HUES6 (cell line): Measurements from ENCODE around the gene PXN.

Experiments used
- H3K27ac ChIP-seq: 2 replicates; pipeline ENCODE4 v1.7.0; 2013; ENCODE audit warnings: low read depth, mild to moderate bottlenecking, low read length, inconsistent platforms
- H3K27me3 ChIP-seq: 2 replicates; pipeline ENCODE4 v1.6.1; 2013; ENCODE audit warnings: low read length; ENCODE audit not compliant: control insufficient read depth, insufficient read depth
- H3K36me3 ChIP-seq: 2 replicates; pipeline ENCODE4 v1.6.1; 2013; ENCODE audit warnings: low read length; ENCODE audit not compliant: control insufficient read depth, insufficient read depth
- H3K4me1 ChIP-seq: 2 replicates; pipeline ENCODE4 v1.6.1; 2013; ENCODE audit warnings: low read length; ENCODE audit not compliant: control insufficient read depth, insufficient read depth
- H3K4me3 ChIP-seq: 2 replicates; pipeline ENCODE4 v1.5.1; 2013; ENCODE audit warnings: low read depth, low read length
- H3K9ac ChIP-seq: one replicate; pipeline ENCODE4 v1.6.1; 2013; ENCODE audit warnings: mild to moderate bottlenecking, low read length
- H3K9me3 ChIP-seq: 2 replicates; pipeline ENCODE4 v1.6.1; 2013; ENCODE audit warnings: low read depth, low read length; ENCODE audit not compliant: control insufficient read depth, insufficient read depth

The PXN gene

DNA sequence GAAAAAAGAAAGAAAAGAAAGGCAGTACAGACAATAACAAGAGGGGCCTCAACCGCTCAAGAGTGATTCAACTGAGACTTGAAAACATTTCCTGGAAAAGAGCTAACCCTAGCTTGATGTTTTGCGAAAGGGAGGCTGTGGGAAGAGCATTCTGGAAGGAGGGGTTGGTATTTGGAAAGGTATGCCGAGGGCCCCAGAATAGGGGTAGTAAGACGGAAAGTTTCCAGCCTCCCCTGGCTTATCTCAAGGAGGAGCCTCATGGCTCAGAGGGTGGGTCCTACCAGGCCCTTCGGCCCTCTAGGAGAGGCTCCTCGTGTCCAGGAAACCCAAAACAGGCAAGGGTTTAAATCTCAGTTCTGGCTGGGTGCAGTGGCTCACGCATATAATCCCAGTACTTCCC lies 17.8 kb upstream of the PXN start:
- Histone ChIP-seq H3K27me3 (no peaks in the 10 kb centered on the region), H3K9ac (no peak overlapping the region), H3K9me3 (peaks cover 9% of the 10 kb centered on the region), H3K4me3 (no peak overlapping the region), H3K36me3 (no peaks in the 10 kb centered on the region), H3K4me1 (peaks cover 12% of the 10 kb centered on the region; the same call in 1 of the 2 replicates), H3K27ac (no peak overlapping the region)

DNA sequence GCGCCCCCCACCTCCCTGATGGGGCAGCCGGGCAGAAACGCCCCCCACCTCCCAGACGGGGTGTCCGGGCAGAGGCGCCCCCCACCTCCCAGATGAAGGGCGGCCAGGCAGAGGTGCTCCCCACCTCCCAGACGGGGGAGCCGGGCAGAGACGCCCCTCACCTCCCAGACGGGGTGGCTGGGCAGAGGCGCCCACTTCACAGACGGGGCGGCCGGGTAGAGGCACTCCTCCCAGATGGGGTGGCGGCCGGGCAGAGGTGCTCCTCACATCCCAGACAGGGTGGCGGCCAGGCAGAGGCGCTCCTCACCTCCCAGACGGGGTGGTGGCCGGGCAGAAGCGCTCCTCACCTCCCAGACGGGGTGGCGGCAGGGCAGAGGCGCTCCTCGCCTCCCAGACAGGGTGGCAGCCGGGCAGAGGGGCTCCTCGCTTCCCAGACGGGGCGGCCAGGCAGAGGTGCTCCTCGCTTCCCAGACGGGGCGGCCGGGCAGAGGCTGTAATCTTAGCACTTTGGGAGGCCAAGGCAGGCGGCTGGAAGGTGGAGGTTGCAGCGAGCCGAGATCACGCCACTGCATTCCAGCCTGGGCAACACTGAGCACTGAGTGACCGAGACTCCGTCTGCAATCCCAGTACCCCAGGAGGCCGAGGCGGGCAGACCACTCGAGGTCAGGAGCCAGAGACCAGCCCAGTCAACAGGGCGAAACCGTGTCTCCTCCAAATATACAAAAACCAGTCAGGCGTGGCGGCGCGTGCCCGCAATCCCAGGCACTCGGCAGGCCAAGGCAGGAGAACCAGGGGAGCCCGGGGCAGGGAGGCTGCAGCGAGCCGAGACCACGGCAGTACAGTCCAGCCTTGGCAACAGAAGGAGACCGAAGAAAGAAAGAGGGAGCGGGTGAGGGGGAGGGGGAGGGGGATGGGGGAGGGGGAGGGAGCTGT lies 12.9 kb upstream of the PXN start:
- Histone ChIP-seq H3K4me3 (no peak overlapping the region), H3K4me1 (0 out of 2 replicates have a peak, but pooled peaks cover 6% of the 10 kb centered on the region), H3K9me3 (peaks cover 15% of the 10 kb centered on the region), H3K9ac (no peak overlapping the region), H3K36me3 (no peaks in the 10 kb centered on the region), H3K27ac (no peak overlapping the region), H3K27me3 (no peaks in the 10 kb centered on the region)

DNA sequence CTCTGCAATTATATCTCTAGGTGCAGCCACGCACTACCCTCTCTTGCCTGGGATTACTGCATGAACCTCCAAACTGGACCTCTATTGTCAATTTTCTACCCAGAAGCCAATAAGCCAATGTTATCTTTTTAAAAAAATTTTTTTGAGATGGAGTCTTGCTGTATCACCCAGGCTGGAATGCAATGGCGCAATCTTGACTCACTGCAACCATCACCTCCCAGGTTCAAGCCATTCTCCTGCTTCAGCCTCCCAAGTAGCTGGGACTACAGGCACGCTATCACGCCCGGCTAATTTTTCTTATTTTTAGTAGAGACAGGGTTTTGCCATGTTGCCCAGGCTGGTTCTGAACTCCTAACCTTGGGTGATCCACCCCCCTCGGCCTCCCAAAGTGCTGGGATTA lies 11.2 kb upstream of the PXN start:
- no peak overlapping the region for H3K27ac ChIP-seq
- H3K9me3 ChIP-seq = peaks cover 15% of the 10 kb centered on the region
- no peaks in the 10 kb centered on the region for H3K4me1 ChIP-seq
- H3K9ac ChIP-seq = no peak overlapping the region
- H3K27me3 ChIP-seq = no peaks in the 10 kb centered on the region
- H3K36me3 ChIP-seq = no peaks in the 10 kb centered on the region
- H3K4me3 ChIP-seq = no peak overlapping the region

DNA sequence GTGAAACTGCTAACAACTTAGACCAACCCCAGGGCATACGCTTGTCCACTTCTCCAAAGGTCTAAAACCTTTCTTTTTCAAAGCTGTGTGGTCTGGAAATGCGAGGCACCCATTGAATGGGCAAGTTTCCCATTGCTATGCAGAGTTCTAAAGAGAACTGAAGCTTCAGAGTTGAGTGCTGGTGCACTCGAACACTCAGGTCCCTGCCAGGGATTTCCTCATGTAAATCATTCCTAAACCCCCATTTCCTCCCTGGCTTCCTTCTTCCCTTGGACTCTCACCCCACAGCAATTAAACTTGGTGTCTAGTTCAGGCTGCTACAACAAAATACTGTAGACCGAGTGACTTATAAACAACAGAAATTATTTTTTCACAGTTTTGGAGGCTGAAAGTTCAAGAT lies 2.2 kb upstream of the PXN start:
- Histone ChIP-seq H3K4me1 (peaks cover 34% of the 10 kb centered on the region), H3K4me3 (no peak overlapping the region), H3K27me3 (no peaks in the 10 kb centered on the region), H3K9me3 (no peaks in the 10 kb centered on the region), H3K36me3 (peaks cover 8% of the 10 kb centered on the region; the same call in 1 of the 2 replicates), H3K9ac (no peak overlapping the region), H3K27ac (no peak overlapping the region)

DNA sequence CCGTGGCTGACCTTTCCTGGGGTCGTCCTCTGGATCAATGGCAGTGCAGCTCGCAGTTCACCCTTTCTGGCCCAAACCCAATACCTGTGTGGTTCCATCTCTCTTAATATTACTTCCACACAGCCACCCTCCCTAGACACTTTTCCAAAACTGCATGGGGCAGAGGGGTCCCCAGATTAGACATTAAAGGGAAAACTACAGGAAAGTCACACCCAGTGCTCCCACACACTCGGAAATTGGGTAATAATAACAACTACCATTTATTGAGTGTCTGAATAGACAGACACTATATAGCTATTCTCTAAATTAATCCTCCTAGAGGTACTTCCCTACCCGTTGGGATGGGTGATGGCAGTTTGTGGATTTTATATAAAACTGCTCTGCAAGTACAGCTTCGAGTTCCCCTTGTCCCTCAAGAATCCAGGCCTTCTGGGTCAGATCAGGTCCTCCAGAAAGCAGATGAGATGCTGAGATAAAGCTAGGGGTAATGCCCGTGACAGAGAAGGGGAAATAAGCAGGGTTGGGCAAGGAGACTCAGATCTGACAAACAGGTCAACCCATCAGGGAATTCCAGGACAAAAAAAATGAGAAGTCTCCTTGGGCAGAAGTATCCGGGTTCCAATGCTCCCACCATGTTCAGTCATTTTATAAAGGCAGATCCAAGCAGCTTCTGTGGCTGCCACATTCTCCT lies 795 bp upstream of the PXN start:
- Histone ChIP-seq H3K4me3 (peak overlapping the region; percentile 23; the same call in 1 of the 2 replicates), H3K27ac (no peak overlapping the region), H3K27me3 (no peaks in the 10 kb centered on the region), H3K4me1 (peaks cover 45% of the 10 kb centered on the region), H3K9ac (no peak overlapping the region), H3K9me3 (no peaks in the 10 kb centered on the region), H3K36me3 (peaks cover 13% of the 10 kb centered on the region; the same call in 1 of the 2 replicates)

DNA sequence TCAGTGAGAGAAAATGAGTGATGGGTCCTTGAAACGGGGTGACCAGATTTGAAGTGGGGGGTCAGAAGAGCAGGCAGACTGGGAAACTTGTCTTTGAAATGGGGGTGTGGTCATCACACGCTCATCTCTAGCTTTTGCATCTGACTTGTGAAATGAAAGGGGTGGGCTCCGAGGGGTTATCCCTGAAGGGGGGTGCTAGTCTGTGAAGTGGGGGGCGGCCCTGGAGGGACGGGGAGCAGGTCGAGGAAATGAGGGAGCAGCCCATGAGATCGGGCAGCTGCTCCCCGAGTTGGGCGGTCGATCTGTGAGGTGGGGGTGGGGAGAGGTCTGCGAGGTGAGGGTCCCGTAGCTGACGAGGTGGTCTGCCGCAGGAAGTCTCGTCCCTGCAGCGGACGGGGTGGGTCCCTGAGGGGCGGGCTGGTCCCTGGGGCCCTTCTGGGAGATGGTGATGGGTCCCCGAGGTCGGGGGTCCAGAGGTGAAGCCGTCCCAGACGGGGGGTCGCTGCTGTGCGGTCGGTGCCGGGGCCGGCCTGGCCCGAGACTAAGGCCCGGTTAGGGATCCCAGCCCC lies 542 bp downstream of the PXN start:
- Histone ChIP-seq H3K27ac (peak overlapping the region; percentile 90), H3K27me3 (no peaks in the 10 kb centered on the region), H3K4me3 (peak overlapping the region; percentile 81), H3K9ac (peak overlapping the region; percentile 87), H3K4me1 (peaks cover 51% of the 10 kb centered on the region), H3K9me3 (no peaks in the 10 kb centered on the region), H3K36me3 (peaks cover 13% of the 10 kb centered on the region; the same call in 1 of the 2 replicates)

DNA sequence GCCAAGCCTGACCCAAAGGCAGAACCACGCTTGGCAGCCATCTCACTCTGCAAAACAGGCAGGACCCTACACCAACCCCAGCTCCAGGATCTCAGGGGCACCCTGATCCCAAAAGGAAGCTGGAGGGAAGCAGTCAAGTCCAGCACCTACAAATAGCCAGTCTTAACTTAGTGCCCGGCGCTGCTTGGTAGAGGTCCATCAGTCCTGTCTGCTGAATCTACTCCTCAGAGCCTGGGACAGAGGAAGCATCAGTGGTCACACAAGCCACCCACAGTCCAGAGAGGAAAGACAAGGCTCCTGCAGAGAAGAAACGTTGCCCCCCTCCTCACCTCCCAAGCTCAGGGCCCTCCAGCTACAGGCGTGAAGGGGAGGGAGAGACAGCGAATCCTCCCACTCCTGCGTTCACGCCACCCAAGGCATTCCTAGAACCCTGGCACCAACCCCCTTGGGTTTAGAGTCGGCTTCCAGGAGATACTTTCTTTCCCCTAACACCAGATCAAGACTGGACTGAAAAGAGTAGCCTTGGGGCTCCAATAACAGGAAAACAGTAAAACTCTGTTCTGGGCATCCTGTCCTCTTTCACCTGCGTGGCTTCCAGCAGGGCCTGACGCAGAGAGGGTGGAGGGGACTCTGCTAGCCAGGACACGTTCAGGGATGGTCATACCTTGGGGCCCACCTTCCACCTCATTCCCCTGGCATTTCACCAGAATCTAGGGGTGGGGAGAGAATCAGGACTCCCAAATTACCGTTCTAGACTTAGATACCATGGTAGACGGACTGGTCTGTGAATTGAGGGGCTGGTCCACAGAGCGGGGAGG lies 1.2 kb downstream of the PXN start:
- Histone ChIP-seq H3K36me3 (peaks cover 13% of the 10 kb centered on the region; the same call in 1 of the 2 replicates), H3K27ac (peak overlapping the region; percentile 27; the same call in 1 of the 2 replicates), H3K4me3 (peak overlapping the region; percentile 81), H3K4me1 (peaks cover 58% of the 10 kb centered on the region), H3K9ac (peak overlapping the region; percentile 87), H3K9me3 (no peaks in the 10 kb centered on the region), H3K27me3 (no peaks in the 10 kb centered on the region)

DNA sequence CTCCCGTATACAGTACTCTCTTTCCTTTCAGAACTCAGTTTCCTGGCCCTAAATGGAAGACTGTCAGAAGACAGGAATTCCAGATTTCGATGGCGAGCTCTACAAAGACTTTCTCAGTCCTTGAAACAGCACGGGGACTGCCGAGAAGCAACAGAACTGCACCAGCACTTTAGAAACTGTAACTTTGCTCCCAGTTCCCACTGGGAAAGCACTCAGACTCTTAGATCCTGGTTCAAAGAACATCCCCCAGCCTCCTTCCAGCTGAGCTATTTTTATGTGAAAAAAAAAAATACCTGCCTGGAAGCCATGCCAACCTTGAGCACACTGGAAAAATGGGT lies 1.8 kb downstream of the PXN start:
- Histone ChIP-seq H3K4me1 (peaks cover 59% of the 10 kb centered on the region), H3K9ac (peak overlapping the region; percentile 87), H3K27ac (no peak overlapping the region)

DNA sequence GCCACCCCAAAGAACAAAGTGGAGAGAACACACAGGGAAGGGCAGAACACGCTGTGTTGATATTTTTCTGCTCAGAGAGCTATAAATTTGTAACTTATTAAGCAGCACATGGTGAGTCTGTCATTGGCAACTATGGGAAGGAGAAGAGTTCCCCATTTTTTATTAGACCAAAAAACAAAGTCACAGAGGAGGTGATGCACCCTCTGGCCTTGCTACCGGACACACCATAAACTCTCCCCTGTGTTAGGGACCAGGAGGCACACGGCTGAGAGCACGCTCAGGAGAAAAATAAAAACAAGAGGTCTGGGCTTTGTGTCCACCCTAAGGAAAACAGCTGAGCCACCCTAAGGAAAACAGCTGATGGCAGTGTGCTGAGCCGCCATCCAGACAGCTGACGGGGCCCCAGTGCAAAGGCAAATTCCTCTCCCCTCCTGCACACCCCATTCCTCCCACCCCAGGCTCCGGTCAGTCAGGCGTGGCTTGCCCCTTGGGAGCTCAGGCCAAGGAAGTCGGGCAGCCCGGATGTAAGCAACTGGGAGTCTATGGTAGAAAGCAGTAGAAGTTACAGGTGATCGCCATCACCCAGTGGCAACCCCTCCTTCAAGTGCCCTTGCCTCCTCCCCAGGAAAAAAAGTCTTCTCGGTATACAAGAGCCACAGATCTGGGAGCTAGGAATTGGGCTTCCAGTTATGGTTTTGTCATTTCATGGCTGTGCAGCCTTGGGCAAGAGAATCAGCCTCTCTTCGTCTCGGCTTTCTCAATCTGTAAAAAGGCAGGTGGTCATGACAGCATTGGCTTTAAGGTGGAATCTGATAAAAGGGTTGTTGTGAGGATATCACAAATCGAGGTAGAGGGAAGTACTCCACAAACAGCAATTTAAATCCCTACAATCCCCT lies 2.4 kb downstream of the PXN start:
- Histone ChIP-seq H3K27ac (no peak overlapping the region), H3K36me3 (peaks cover 13% of the 10 kb centered on the region; the same call in 1 of the 2 replicates), H3K4me1 (peaks cover 61% of the 10 kb centered on the region), H3K9me3 (no peaks in the 10 kb centered on the region), H3K27me3 (no peaks in the 10 kb centered on the region), H3K4me3 (peak overlapping the region; percentile 81), H3K9ac (peak overlapping the region; percentile 87)

More for the DNA sequence above, 1.8 kb downstream of the PXN start:
- H3K4me3 ChIP-seq = peak overlapping the region; percentile 81
- no peaks in the 10 kb centered on the region for H3K27me3 ChIP-seq
- H3K36me3 ChIP-seq = peaks cover 13% of the 10 kb centered on the region; the same call in 1 of the 2 replicates
- H3K9me3 ChIP-seq = no peaks in the 10 kb centered on the region
